Activated T-helper 1 cell treated with anti-CD3 and anti-CD28 coated beads, Interleukin-12 subunit alpha, Interleukin-12 subunit beta, Interleukin-2, Interleukin-4 antibody, amounts not matched to agents 30 ng/mL and 10 ng/mL and 1 ng/mL, durations not matched to agents 14 hours and 24 hours and 36 hours (primary cell): ENCODE data around the gene EWSR1. TPM values are rescaled to one million over a fixed set of nuclear protein-coding genes. Genes with fewer than 3 reads are reported as not detected.
"Not testable (repeated sequence)": the region's sequence is repeated elsewhere in the genome, so short reads cannot be mapped to it uniquely, and the experiment has no call there.

Source experiments
- DNase-seq: peaks from one replicate; pipeline ENCODE4 v3.0.0; 2021; ENCODE audit warnings: low spot score
- H3K27ac Mint-ChIP-seq: one replicate; pipeline ENCODE4 v1.8.0; 2021; ENCODE audit warnings: mild to moderate bottlenecking, mixed read lengths
- H3K27me3 Mint-ChIP-seq: one replicate; pipeline ENCODE4 v1.8.0; 2022; ENCODE audit warnings: mild to moderate bottlenecking, moderate library complexity, mixed read lengths; ENCODE audit not compliant: insufficient read depth
- H3K36me3 Mint-ChIP-seq: one replicate; pipeline ENCODE4 v1.8.0; 2021; ENCODE audit warnings: low read depth, mixed read lengths
- H3K4me1 Mint-ChIP-seq: one replicate; pipeline ENCODE4 v1.8.0; 2021; ENCODE audit warnings: low read depth, mixed read lengths
- H3K4me3 Mint-ChIP-seq: one replicate; pipeline ENCODE4 v1.8.0; 2021; ENCODE audit warnings: mild to moderate bottlenecking, moderate library complexity, mixed read lengths
- H3K9me3 Mint-ChIP-seq: one replicate; pipeline ENCODE4 v1.8.0; 2021; ENCODE audit warnings: mixed read lengths
- intact Hi-C: fragments of 100-400 bp; cut with micrococcal nuclease; formaldehyde crosslinking; loops from one replicate; pipeline ENCODE4 v1.15.1; 2024
- total RNA-seq: library from RNA; stranded (reverse); gene quantifications from 2 replicates; pipeline ENCODE4 v1.2.3, GENCODE V29; 2022

EWSR1 gene
- total RNA-seq, 1 donor from 2014 or later: 454 TPM

DNA sequence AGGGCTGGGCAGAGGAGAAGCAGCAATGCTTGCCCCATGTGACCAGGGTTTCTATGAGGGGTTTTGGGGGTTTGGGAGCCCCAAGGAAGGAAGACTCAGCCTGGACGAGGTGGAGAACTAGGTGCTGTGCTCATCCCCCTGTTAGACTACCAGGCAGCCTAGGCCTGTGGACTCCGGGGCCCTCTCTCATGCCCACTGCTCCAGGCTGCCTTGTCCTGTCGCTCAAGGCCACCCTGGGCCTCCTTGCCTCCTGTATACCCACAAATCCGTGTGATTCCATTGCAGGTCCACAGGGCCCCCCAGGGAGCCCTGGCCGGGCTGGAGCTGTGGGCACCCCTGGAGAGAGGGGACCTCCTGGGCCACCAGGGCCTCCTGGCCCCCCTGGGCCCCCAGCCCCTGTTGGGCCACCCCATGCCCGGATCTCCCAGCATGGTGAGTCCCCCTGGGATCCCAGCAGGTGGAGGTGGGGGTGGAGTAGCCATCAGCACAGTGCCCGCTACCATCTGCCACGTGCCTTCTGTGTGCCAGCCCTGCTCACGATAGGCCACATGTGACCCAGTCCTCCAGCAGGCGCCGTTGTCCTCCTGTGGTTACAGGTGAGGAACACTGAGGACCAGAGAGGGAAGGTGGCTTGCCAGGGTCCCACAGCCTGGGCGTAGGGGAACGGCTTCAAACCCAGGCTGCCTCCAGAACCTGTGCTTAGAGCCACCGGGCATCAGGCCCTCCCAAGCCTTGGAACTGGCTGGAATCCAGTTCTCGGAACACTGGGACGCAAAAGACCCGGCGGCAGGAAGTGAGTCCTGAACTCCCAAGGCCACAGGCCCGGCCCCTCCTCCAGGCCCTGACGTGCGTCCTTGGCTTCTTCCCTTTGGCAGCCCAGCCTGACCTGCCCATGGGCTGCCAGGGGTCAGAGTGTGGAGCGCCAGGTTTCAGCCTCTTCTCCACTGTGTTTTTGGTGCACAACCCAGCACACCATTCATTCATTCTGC lies 35.8 kb upstream of the EWSR1 start:
- Mint-ChIP-seq H3K9me3 (peaks cover 5% of the 10 kb centered on the region), H3K36me3 (no peaks in the 10 kb centered on the region), H3K4me3 (no peak overlapping the region), H3K4me1 (no peaks in the 10 kb centered on the region), H3K27ac (no peak overlapping the region), H3K27me3 (no peaks in the 10 kb centered on the region)
- intact Hi-C loops: no loop called here
- no peak for DNase-seq

DNA sequence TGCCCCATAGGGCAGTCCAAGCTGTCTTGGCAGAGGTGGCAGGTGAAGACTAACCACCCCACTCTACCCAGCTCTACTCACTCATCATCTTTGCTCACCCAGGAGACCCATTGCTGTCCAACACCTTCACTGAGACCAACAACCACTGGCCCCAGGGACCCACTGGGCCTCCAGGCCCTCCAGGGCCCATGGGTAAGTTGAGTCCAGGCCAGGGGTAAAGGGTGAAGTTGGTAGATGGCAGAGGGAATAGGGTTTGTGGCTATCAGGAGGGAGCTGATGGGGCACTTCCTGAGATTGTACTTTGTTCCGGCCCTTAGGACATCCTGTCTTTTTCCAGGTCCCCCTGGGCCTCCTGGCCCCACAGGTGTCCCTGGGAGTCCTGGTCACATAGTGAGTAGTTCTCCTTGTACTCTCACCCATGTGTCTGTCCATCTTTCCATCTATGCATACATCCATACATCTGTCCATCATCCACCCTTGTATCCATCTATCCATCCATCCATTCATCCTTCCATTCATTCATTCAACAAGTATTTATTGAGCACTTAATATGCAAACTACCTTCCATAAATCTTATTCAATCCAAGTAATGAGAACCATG lies 34.7 kb upstream of the EWSR1 start:
- no peaks in the 10 kb centered on the region for H3K4me1 Mint-ChIP-seq
- H3K9me3 Mint-ChIP-seq: peaks cover 5% of the 10 kb centered on the region
- H3K27me3 Mint-ChIP-seq: no peaks in the 10 kb centered on the region
- H3K27ac Mint-ChIP-seq: no peak overlapping the region
- H3K36me3 Mint-ChIP-seq: no peaks in the 10 kb centered on the region
- no peak overlapping the region for H3K4me3 Mint-ChIP-seq
- intact Hi-C loops: no loop called here
- no peak for DNase-seq

DNA sequence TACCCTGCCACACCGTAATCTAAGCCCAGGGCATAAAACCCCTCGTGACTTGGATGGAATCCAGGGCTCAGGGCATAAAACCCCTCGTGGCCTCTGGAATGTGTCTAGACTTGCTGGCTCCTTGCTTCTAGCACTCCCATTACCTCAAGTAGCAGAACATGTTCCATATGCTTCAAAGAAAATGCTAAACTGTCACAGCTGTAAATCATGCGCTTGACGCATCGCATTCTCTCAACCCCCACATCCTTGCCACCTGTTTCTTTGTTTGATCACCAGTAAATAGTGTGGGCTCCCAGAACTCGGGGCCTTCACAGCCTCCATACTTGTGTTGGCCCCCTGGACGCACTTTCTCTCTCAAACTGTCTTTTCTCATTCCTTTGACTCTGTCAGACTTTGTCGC lies 27.6 kb upstream of the EWSR1 start:
- peaks cover 20% of the 10 kb centered on the region for H3K27me3 Mint-ChIP-seq
- intact Hi-C loops, H3K4me3 Mint-ChIP-seq, H3K4me1 Mint-ChIP-seq, DNase-seq, H3K36me3 Mint-ChIP-seq, H3K27ac Mint-ChIP-seq: not testable (repeated sequence)
- peaks cover 11% of the 10 kb centered on the region for H3K9me3 Mint-ChIP-seq

DNA sequence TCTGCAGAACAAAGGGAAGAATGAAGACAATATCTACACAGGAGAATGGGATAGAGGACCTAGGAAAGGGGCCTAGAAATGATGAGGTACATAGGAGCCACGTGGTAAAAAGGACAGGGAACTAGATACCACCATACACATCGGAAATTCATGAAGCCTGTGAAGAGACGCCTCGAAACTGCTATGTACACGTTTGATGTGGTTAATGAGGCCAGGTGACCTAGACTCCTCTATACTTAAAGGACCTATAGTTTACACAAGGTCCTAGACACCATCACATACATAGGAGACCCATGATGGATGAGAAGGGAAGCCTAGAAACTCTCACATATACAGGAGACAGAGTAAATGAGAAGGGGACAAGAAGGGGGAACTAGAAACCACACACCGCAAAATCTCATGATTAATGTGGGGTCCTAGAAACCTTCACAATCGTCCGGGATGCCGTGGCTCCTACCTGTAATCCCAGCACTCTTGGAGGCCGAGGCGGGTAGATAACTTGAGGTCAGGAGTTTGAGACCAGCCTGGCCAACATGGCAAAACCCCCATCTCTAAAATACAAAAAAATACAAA lies 24.1 kb upstream of the EWSR1 start:
- H3K27ac Mint-ChIP-seq: no peak overlapping the region
- intact Hi-C loops: no loop called here
- no peak overlapping the region for H3K4me3 Mint-ChIP-seq
- no peaks in the 10 kb centered on the region for H3K4me1 Mint-ChIP-seq
- peaks cover 11% of the 10 kb centered on the region for H3K9me3 Mint-ChIP-seq
- no peak for DNase-seq
- no peaks in the 10 kb centered on the region for H3K36me3 Mint-ChIP-seq
- H3K27me3 Mint-ChIP-seq: peaks cover 18% of the 10 kb centered on the region

DNA sequence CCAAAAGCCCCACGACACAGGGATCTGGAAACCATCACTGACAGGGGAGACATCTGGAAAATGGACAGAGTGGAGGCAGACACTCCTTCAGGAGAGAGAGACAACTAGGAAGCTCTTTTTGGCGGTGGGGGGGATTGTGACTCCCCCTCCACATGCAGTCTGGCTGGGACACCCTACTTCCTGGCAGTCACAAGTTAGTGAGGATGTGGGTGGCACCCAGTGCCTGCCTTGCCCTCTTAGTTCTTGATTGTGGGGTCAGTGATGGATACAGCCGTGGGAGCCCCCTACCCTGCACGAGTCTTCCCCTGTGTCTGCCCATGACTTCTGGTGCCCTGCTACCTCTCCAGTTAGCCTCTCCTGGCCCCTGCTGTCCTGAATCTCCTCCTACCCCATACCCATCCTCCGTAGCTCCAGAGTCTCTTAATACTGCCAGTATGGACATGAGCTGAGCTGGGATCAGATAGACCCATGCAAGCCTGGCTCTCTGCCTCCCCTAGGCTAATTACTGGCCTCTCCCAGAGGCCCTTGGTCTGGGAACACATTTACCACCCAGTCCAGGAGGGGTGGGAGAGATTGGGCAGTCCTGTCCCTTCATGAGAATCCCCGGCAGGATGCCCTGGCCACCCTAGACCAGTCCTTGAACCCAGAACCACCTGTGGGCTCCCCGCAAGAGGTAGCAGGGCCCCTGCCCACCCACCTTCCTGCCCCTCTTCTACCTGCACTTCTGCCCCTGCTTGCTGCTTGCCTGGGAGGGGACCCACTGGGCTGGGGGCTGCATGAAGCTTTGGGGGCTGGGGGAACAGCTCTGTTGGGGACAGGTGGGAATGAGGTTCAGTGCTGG lies 23.1 kb upstream of the EWSR1 start:
- H3K36me3 Mint-ChIP-seq: no peaks in the 10 kb centered on the region
- H3K27ac Mint-ChIP-seq: no peak overlapping the region
- H3K9me3 Mint-ChIP-seq: peaks cover 8% of the 10 kb centered on the region
- no peaks in the 10 kb centered on the region for H3K4me1 Mint-ChIP-seq
- no peak overlapping the region for H3K4me3 Mint-ChIP-seq
- intact Hi-C loops: loop anchor here (1.0 kb wide), 5 partner anchors 43 to 645 kb away; no protein-coding TSS in a partner anchor
- peaks cover 18% of the 10 kb centered on the region for H3K27me3 Mint-ChIP-seq
- no peak for DNase-seq

DNA sequence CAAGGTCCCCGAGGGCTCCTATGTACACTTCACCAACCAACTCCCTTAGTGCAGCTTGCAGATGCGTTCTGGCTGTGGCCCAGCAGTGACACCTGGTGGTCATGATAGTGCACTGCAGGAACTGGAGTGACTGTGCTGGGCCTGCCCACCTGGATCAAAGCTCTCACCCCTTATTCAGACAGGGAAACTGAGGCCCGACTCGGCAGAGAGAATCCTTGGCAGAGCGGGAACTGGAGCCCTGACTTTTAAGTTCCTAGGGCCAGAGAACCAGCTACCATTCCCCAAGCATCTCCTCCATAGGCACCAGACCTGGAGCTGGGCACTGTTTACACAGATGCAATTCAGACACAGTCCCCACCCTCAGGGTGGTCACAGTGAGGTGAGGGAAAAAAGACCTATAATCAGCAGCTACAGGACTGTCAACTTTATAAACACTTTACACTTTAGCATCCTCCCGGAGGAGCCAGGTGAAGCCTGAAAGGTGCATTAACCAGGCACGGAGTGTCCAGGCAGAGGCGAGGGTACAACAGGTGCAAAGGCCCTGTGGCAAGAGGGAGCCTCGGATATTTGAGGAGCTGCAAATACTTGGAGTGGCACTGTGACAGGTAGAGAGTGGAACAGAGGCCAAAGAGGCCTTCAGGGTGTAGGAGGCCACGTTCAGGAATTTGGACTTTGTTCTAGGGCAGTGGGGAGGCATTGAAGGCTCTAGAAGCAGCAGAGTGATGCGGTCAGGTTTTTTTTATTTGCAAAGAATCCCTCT lies 22.3 kb upstream of the EWSR1 start:
- H3K27ac Mint-ChIP-seq: no peak overlapping the region
- peaks cover 14% of the 10 kb centered on the region for H3K27me3 Mint-ChIP-seq
- no peaks in the 10 kb centered on the region for H3K4me1 Mint-ChIP-seq
- H3K9me3 Mint-ChIP-seq: peaks cover 8% of the 10 kb centered on the region
- peak; percentile 55 for DNase-seq
- no peak overlapping the region for H3K4me3 Mint-ChIP-seq
- intact Hi-C loops: loop anchor here (1.0 kb wide), 5 partner anchors 44 to 646 kb away; no protein-coding TSS in a partner anchor
- no peaks in the 10 kb centered on the region for H3K36me3 Mint-ChIP-seq

DNA sequence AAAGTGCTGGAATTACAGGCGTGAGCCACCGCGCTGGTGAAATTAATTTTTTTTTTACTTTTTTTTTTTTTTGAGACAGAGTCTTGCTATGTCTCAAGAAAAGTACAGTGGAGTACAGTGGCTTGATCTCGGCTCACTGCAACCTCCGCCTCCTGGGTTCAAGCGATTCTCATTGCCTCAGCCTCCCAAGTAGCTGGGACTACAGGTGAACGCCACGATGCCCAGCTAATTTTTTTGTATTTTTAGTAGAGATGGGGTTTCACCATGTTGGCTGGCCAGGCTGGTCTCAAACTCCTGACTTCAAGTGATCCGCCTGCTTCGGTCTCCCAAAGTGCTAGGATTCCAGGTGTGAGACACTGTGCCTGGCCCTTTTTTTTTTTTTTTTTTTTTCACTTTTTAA lies 20.2 kb upstream of the EWSR1 start:
- DNase-seq, H3K4me1 Mint-ChIP-seq, H3K36me3 Mint-ChIP-seq, H3K27me3 Mint-ChIP-seq, H3K4me3 Mint-ChIP-seq, H3K9me3 Mint-ChIP-seq, intact Hi-C loops, H3K27ac Mint-ChIP-seq: not testable (repeated sequence)

- H3K9me3 Mint-ChIP-seq: no peaks in the 10 kb centered on the region
- no peaks in the 10 kb centered on the region for H3K27me3 Mint-ChIP-seq
- no peak overlapping the region for H3K27ac Mint-ChIP-seq
- no peaks in the 10 kb centered on the region for H3K36me3 Mint-ChIP-seq
- no peak for DNase-seq
- H3K4me3 Mint-ChIP-seq: no peak overlapping the region
- intact Hi-C loops: no loop called here
- H3K4me1 Mint-ChIP-seq: no peaks in the 10 kb centered on the region
These were observed 16.8 kb upstream of the EWSR1 start for GRCh38 chr22:29251265-29251664.

DNA sequence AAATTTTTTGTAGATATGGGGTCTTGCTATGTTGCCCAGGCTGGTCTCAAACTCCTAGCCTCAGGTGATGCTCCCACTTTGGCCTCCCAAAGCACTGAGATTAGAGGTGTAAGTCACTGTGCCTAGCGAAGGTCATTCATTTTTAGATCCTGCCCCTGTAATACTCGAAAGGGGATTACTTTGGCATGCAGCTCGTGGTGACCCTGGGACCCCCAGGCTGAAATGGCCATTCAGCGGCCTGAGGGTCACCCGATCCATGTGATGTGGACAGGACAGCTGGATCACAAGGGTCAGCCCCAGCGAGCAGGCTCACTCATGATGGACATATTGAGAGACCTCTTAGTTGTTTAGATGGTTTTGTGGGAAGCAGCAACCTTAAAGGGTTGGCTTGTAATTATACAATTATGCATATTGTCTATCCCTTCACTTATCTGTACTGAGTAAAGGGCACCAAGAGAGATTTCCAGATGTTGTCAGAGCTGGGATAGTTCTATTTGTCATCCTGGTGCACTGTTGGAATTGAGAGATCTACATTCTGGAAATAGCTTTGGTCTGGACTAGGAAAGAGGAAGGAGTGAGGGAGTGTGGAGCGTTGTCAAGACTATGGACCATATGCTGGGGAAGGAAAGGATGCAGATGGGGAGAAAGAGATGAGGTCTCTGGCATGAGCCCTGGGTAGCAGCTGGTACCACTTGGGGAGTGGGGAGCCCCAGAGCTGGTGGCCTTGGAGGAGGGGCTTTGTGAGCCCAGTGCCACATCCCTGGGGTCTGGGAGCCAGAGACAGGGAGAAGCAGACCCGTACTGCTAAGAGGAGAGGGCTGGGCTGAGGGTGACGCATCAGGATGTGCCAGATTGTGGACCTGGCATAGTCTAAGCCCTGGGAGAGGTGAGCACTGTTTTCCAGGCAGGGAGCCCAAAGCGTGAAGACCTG lies 15.8 kb upstream of the EWSR1 start:
- Mint-ChIP-seq H3K36me3 (no peaks in the 10 kb centered on the region), H3K27ac (no peak overlapping the region), H3K27me3 (no peaks in the 10 kb centered on the region), H3K9me3 (no peaks in the 10 kb centered on the region), H3K4me3 (no peak overlapping the region), H3K4me1 (no peaks in the 10 kb centered on the region)
- intact Hi-C loops: no loop called here
- DNase-seq: no peak

DNA sequence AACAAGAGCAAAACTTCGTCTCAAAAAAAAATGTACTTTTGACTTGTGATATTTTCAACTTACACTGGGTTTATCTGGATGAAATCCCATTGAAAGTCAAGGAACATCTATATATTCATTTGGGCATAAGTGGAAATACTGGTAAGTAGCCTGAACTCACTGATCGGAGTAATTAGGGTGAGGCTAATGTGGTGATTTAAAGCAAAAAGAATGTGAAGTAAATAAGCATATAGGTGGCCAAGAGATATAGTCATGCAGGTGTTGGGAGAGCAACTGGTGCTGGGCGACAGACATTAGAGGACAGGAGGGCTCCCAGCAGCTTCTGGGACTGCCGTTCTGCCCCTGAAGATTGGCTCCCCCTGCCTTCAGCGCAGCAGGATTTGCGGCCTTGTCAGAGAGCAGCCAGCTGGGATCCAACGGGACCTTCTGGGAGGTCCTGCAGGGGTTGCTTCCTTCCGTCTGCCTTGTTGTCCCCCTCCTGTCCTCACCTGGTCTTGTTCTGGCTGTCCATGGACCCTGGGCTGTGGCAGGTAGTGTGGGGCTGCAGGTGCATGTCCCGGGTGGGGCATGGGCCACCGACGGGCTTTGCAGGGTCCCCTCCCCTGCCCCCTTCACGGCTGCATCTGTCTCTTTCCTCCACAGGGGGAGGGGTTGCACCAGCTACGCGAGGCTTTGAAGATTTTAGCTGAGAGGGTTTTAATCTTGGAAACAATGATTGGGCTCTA lies 14.3 kb upstream of the EWSR1 start:
- Mint-ChIP-seq H3K9me3 (no peaks in the 10 kb centered on the region), H3K36me3 (no peaks in the 10 kb centered on the region), H3K4me3 (no peak overlapping the region), H3K4me1 (no peaks in the 10 kb centered on the region), H3K27me3 (no peaks in the 10 kb centered on the region), H3K27ac (no peak overlapping the region)
- intact Hi-C loops: no loop called here
- DNase-seq: no peak

DNA sequence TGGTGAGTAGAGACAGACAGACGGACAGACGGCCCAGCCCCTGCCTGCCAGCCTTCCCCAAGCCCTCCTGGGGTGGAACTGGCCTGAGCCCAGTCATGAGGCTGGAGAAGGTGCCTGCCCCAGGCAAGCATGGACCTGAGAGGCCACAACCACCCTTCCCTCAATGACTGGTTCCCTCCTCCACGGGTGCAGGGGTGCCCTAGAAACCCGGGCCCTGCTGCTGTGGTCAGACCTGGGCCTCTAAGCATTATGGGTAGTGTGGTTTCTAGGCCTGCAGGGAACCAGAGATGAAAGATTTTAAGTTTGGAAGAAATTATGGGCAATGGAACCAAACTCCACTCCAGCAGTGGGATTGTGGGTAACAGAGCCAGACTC lies 13.8 kb upstream of the EWSR1 start:
- no peak overlapping the region for H3K4me3 Mint-ChIP-seq
- H3K4me1 Mint-ChIP-seq: no peaks in the 10 kb centered on the region
- no peaks in the 10 kb centered on the region for H3K36me3 Mint-ChIP-seq
- H3K27me3 Mint-ChIP-seq: no peaks in the 10 kb centered on the region
- H3K27ac Mint-ChIP-seq: no peak overlapping the region
- H3K9me3 Mint-ChIP-seq: no peaks in the 10 kb centered on the region
- DNase-seq: no peak
- intact Hi-C loops: no loop called here
